Endometrium (tissue), 2 donors: ENCODE measurements around the gene KCNC4.

Source experiments
- FAIRE-seq: peaks from 2 replicates; lab custom pipeline; 2012; peaks lifted over from hg19 to GRCh38; lab: Jason Lieb, UNC
- donor health status: control.
- donor health status: control.

The KCNC4 gene

DNA sequence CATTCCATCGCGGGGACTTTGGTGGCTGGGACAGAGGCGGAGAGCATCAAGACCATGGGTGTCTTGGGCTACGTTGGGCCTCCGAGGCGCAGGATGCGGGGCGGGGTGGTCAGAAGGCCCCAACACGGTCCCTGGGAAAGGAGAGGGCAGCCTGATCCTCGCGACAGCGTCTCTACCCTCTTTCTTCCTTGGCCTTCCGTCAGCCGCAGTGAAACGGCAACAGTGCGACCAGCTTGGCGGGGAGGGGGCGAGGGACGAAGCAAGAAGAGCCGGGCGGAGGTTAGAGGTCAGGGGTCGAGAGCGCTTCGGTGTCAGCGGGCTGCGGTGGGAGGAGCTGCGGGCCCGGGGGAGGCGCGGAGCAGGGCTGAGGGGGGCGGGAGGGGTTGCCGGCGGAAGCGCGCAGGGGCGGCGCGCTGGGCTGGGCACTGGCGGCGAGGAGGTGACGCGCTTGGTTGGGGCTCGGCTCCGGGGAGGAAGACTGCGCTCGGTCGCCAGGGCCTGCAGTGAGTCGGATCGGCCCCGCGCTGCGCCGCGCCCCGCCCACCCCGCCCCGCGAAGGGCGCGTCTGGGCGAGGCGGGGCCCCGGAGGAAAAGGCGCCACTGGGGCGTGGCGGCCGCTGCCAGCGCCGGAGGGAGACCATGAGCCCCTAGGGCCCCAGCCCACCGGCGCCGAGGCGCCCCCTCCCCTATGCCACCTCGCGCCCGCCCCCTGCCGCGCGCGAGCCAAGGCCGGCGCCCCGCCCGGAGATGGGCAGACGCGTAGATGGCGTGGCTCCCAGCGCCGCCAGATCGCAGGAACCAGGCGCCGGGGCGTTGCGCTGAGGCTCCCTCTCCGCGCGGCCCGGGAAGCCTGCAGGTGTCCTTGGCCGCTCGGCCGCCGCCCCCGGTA lies at the start of gene KCNC4:
KCNC4 (plus strand) TSS at position 600 of the 889 bp plus-strand sequence. CDS start 1,186 bp downstream, outside the sequence.
- no peak for FAIRE-seq

DNA sequence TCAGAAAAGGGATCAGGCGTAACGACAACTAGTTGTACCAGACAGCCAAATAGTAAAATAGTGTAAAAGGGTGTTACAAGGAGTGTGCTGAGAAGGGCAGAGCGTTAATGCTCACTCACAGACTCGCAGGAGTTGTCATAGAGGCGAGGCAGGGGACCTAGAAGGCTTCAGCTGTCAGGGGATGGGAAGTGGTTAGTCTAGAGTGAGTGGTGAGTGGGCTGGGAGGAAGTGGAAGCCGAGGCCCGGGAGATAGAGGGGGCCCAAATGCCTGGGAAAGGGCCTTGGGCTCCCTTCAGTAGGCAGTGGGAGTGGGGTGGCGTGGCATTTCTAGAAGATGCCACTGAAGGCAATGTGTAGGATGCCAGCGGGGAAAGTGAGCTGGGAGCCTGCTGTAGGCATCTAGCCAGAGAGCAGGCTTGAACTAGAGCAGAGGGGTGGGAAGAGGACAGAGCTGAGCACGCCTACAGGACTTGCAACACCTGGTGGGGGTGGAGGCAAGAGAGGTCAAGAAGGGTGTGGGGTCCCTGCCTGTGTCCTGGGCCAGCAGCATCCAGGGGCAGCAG lies 49.5 kb upstream of the KCNC4 start:
- no peak for FAIRE-seq

DNA sequence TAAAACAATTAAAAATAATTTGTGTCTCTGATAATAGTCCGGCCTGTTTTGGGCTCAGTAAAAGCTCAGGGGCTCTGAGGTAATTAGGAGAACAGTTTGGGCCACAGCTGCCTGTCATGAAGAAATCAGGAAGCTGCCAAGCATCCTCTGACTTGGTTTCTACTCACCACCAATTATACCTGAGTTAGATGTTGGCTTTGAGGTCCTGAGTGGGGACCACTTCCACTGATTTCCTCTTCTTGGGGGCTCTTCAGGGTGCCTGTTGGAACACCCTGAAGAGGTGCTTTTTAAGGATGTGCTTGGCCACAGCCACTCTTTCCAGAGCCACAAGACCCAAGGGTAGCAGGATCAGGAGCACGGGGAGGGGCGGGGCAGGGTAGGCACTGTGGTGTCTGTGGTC lies 48.9 kb upstream of the KCNC4 start:
- FAIRE-seq = no peak

DNA sequence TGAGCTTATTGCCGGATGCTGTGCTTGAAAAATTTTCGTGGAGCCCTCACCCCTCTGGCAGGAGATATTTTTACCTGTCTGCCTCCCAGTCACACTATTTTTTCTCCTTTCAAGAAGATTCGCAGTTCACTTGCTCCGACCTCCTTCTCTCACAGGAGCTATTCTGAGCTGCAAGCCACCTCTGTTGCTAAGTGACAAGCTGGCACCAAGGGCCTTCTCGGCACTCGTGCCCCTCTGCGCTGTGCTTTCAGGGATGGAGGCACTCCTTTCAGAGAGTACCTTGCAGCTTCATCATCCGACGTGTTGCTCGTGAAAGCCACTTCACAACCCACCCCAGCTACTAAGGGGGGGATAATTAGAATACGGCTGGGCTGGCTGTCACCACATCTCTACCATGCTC lies 48.3 kb upstream of the KCNC4 start:
- no peak for FAIRE-seq

DNA sequence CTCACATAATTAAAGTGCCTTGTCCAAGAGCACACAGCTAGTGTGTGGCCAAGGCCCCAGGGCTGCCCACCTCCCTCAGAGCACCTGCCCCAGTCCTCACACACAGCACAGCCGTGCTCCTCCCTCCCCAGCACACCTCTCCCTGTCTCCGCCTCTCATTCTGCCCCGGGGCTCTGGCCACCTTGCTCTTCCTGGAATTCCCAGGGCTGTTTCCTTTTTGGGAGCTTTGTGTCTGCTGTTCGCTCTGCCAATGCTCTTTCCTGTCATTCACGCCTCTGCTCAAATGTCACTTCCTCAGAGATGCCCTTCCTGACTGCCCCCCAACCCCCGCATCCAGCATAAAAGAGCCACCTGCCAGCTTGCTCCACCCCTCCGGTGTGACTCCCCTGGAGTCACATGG lies 46.5 kb upstream of the KCNC4 start:
- FAIRE-seq = no peak

DNA sequence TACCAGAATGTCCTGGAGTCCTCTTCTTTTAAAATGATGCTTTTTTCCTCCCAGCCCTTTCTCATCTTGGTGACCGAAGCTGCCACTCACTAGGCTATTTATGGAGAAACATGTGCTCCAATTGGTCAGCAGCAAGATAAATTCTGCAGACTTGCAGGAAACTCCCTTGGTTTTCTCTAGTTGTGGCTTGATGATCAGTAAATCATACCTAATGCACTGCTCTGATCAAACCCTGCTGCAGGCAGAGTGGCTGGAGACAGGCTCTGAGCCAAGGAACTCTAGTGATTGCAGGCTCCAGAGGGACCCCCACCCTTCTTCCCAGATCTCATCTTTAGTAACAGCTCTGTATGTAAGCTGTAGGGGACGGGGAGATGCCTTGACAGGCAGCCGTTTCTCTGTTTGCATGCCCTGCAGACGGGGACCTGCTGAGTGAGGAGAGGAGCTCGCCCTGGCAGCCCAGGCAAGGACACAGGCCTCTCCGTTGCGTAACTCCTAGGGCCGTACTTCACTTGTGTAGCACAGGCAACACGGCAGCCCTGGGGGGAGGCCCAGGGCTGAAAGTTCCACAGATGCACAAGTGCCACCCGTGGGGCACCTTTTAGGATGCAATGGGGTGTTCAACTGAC lies 45.3 kb upstream of the KCNC4 start:
- no peak for FAIRE-seq

DNA sequence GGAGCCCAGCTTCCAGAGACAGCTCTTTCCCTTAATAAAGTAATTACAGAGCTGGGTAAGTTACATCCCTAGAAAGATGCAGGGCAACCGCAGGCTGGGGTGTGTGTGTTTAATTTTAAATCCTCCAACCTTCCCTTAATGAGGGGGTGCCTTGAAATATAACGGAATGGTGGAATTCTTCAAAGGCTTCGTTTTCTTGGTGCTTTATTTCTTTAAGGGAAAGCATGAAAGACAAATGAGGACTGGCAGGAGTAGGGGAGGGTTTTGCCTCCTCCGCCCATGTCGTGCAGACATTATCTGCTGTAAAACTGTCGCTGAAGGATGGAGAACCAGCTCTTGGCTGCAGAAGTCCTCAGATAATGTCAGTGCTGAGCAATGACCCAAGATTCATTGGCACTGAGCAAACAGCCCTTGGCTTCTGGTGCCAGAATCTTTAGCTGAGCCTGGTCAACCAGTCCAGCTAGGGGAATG lies 44.3 kb upstream of the KCNC4 start:
- no peak for FAIRE-seq

DNA sequence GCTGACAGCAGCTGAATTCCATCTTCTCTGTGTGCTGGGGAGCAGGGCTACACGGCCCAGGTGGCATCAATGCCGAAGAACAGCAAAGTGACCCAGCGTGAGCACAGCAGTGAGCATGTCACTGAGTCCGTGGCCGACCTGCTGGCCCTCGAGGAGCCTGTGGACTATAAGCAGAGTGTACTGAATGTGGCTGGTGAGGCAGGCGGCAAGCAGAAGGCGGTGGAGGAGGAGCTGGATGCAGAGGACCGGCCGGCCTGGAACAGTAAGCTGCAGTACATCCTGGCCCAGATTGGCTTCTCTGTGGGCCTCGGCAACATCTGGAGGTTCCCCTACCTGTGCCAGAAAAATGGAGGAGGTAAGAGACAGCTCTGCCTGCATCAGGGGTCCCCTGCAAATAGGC lies 43.3 kb upstream of the KCNC4 start:
- FAIRE-seq = no peak

DNA sequence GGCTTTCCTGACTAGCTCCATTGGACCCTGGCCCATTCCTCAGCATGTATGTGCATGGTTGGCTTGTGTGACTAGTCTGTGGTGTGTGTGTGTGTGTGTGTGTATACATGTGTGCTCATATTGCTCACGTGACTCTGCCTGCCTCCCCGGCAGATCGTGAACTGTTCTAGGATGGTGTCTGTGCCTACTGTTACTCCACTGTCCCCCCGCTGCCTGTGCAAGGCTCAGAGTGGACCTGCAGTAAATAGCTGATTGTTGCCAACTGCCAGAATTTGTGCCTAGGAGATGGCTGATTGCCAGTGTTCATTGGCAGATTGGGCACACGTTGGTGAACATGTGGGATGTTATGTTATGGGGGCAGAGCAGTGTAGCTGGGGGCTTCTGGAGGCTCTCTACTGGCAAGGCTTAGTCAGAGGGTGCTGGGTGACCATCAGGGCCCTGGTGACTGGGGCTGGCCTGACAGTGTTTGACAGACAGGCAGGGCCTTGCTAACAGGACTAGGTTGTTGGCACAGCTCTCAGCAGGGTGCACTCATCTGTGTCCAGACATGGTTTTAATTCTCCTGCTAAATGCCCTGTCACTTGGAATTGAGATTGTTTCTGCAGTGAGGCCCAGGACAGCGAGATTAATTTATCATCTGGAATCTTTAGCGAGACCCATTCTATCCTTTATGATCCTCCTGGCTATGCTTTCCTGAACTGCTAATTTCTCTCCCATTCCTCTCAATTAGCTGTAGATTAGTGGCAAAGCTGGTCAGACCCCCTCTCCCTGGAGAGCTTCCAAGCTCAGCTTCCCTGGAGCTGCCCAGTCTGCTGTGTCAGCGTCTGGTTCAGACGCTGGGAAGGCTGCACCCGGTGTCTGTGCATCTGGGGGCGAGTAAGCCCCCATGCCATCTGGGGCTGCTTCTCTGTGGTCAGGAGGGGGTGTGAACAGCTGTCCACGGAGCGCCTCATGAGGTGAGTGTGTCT lies 39.1 kb upstream of the KCNC4 start:
- FAIRE-seq = no peak

DNA sequence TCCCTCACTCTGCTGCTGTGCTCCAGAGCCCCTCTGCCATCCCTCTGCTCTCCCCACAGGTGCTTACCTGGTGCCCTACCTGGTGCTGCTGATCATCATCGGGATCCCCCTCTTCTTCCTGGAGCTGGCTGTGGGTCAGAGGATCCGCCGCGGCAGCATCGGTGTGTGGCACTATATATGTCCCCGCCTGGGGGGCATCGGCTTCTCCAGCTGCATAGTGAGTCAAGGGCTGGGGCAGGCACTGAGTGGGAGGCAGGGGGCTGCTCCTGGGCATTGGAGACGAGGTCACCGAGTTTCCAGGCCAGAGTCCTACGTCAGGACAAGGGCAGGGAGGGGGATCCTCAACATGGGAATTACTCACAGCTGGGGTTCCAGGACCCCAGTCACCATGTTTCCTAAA lies 38.1 kb upstream of the KCNC4 start:
- no peak for FAIRE-seq

DNA sequence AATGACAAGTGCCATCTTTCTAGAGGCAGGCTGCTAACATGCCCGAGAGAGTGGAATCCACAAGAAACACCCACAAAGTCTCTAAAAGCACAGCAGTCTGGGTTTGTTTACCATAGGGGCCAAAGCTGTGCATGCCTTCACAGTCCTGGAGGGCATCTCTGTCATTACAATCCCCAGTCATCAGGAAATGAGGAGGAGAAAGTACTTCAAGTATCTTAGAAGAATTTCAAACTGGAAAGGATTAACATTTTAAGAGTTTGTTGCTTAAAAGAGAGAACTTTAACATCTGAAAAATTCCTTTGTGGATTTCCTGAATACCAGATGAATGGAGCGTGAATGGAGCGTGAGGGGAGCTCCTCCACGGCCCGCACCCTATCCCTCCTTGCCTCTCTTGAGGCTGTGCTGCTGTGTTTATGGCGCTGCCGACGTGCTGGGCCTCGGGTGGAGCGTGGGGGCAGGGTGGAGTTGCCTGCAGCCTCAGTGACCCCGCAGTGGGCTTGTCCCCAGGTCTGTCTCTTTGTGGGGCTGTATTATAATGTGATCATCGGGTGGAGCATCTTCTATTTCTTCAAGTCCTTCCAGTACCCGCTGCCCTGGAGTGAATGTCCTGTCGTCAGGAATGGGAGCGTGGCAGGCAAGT lies 36.5 kb upstream of the KCNC4 start:
- no peak for FAIRE-seq

DNA sequence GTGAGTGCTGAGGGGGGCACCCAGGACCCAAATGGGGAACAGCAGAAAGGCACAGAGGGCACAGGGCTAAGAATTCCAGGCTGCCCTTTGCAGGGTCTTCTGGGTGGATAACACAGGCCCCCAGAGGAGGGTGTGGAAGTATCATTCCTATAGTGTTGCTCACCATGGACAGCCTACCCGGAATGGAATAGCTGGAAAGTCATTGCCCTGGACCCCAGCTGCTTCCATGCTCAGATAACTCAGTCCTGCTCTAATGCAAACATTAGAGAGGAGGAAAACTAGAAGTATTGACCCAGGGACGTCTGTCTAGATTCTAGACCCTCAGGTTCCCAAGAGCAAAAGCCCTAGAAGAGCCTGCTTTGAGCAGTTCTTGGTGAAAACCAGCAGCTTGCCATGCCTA lies 35.2 kb upstream of the KCNC4 start:
- no peak for FAIRE-seq

DNA sequence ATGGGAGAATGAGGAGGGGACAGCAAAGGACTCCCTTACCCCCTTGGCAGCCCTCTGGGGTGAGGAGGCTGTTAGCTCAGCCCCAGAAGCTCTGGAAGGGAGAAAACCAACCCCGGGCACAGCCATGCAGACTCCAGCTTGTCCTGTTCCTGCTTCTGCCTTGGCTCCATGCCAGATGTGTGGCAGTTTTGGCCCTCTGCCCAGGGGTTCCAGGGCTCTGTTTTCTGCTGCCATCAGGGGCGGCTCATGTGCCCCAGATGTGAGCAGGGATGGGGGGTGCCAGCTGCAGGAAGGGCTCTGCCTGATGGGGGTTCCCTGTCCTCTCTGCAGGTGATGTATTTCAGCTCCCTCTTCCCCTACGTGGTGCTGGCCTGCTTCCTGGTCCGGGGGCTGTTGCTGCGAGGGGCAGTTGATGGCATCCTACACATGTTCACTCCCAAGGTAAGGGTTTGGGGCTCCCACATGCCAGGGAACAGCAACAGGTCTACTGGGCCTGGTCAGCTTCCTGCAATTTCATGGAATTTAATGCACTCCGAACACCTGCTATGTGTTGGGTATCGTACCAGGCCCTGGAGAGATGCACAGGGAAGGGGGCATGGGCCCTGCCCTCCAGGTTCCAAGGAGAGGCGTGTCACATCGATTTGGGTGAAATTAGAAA lies 33.7 kb upstream of the KCNC4 start:
- no peak for FAIRE-seq

DNA sequence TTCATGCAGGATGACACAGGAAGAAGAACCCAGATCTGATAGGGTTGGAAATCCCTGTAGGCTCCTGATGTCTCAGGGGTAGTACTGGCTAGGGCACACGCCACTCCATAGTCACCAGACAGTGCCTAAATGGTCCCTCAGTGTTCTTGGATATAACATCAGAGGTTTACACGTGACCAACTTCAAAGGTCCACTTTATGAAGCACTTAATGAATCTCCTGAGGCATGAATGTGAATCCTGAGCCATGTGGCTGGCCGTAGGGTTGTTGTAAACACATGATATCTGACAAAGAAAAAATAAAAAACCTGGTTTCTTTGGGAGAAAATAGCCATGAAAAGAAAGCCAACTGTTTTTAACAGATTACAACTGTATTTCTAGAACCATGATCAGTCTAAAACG lies 32.3 kb upstream of the KCNC4 start:
- FAIRE-seq = no peak

DNA sequence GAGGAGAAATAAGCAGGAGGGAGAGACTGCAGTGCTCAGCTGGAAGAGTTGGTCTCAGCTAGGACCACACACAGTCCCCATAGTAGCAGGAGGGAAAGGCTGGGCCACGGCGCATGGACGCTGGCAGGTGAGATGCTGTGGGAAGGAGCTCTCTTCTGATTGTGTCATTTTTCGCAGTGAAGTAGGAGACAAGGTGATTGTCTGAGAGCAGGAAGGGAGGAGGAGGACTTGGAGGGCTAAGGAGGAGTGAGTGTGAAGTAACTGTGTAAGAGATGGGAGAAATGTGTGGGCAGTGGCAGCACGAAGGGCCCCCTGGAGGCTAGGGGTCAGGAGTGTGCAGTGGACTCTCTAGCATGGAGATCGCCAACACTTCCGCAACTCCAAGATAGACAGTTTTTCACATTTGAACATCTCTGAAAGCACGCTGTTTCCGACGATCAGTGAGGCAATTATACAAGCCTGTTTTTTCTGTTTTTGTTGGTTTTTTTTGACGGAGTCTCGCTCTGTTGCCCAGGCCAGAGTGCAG lies 26.4 kb upstream of the KCNC4 start:
- FAIRE-seq = no peak

DNA sequence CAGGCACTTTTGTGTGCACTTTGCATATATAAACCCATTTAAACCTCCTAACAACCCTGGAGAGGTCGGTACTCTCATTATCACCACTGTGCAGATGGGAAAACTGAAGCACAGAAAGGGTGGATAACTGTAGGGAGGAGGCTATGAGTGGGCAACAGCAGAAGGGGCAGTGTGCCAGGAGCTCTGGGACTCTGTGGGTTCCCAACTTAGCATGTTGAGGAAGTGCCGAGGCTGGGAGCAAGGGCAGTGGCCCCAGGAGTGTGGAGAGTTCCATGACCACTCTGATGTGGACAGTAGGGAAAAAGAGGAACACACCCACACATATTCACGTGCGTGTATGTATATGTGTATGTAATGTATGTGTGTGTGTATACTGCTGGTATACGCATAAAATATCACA lies 25.7 kb upstream of the KCNC4 start:
- no peak for FAIRE-seq

DNA sequence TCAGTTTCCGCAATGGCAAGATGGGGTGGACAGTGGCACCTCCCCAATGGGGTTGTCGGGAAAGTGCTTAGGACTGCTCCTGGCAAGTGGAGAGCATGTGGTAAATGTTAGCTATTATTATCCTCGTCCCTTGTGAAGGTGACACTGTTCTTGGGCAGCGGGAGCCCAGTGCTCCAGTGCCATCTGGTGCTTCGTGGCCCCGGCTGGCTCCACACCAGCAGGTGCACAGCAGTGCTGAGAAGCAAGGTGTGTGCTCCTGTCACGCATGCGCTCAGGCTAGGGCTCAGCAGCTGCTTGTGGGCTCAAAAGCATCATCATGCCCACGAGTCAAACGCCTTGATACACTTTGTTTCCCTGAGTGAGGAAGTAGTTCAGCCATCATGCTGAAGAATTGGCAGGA lies 24.9 kb upstream of the KCNC4 start:
- FAIRE-seq = no peak

DNA sequence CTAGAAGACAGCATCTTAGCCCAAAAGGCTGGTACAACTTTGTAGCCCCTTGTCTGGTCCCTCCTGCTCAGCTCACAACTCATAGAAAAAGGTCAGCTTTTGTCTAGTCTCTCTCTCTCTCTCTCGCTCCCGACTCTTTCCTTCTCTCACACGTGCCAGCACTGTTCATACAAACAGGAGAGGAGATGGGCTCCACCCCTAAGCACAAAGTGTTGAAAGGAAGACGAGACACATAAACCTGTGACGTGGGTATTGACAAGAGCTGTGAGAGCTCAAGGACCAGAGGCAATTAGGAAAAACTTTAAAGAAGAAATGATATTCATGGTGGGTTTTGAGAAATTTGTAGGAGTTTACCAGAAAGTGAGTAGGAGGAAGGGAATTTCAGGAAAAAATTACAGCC lies 23.6 kb upstream of the KCNC4 start:
- no peak for FAIRE-seq

DNA sequence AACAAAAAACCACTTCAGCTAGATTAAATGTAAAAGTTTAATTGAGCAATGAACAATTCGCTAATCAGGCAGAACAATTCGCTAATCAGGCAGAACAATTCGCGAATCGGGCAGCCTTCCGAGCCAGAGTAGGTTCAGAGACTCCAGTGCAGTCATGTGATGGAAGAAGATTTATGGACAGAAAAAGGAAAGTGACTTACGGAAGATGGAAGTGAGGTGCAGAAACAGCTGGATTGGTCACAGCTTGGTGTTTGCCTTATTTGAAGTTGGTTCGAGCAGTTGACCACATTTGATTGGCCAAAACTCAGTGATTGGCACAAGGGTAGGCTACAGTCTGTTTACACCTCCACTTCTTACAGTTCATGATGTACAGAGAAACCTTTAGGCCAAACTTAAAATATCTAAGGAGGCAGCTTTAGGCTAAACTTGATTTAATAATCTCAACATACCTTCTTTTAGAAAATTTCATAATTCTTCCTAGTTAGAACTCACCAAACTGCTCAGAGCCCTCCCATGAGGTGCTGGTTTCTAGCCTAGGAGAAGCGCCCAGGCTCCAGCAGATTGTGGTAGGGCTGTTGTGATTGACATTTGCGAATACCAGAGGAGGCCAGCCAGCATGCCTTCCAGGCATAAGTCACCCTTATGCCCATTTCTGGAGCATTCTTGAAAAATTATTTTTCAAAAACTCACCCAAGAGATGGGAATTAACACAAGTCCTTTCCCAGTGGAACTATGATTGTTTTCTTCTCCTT lies 22.8 kb upstream of the KCNC4 start:
- FAIRE-seq = no peak

DNA sequence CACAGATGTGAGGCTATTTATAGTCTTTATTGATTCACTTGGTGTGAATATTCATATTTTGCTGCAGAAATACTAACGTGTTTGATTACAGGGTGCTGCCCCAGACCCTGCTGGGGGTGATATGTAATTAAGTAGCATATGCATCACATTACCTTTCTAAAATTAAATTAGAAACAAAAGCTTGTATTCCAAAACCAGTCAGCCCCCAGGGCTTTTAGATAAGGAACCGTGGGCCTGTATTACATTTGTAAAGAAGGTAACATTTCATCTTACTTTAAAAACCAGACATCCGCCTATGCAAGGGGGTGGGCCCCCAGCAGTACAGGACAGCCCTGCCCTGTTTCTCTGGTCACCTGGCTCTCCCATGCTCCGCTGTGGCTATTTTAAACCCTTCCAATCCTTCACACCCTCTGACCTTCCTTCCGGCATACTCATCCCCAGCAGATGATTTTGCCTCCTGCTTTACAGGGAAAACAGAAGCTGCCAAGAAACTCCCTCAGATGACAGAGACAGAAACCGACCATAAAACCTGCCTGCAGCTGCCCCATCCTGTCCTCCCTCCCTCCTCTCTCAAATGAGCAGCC lies 22.0 kb upstream of the KCNC4 start:
- no peak for FAIRE-seq
